ENCODE results near the gene PRKCE.

Gene PRKCE

GRCh38 chr2:45780541-45781463 lies 129.3 kb downstream of the PRKCE start:
- DNase-seq (ENCODE audit: low read depth): no peak

GRCh38 chr2:45781464-45781811 lies 130.0 kb downstream of the PRKCE start:
- DNase-seq (ENCODE audit: low read depth): no peak

GRCh38 chr2:45782436-45782835 lies 131.0 kb downstream of the PRKCE start:
- no peak for DNase-seq (ENCODE audit: low read depth)

GRCh38 chr2:45782986-45783385 lies 131.5 kb downstream of the PRKCE start:
- DNase-seq (ENCODE audit: low read depth): no peak

GRCh38 chr2:45786030-45786835 lies 134.8 kb downstream of the PRKCE start:
- DNase-seq (ENCODE audit: low read depth): no peak

GRCh38 chr2:45786836-45787357 lies 135.4 kb downstream of the PRKCE start:
- no peak for DNase-seq (ENCODE audit: low read depth)

GRCh38 chr2:45788401-45788800 lies 136.9 kb downstream of the PRKCE start:
- DNase-seq (ENCODE audit: low read depth): no peak

GRCh38 chr2:45789317-45789716 lies 137.8 kb downstream of the PRKCE start:
- DNase-seq (ENCODE audit: low read depth): no peak

GRCh38 chr2:45789961-45790723 lies 138.7 kb downstream of the PRKCE start:
- DNase-seq (ENCODE audit: low read depth): no peak

GRCh38 chr2:45793305-45793962 lies 142.0 kb downstream of the PRKCE start:
- DNase-seq (ENCODE audit: low read depth): no peak

- DNase-seq (ENCODE audit: low read depth): no peak
Observed at GRCh38 chr2:45794134-45794617, 142.7 kb downstream of the PRKCE start.

GRCh38 chr2:45796500-45796899 lies 145.0 kb downstream of the PRKCE start:
- no peak for DNase-seq (ENCODE audit: low read depth)

- DNase-seq (ENCODE audit: low read depth): no peak
Observed at GRCh38 chr2:45797451-45798230, 146.2 kb downstream of the PRKCE start.

- DNase-seq (ENCODE audit: low read depth): no peak
Observed at GRCh38 chr2:45799679-45800381, 148.4 kb downstream of the PRKCE start.

- no peak for DNase-seq (ENCODE audit: low read depth)
Observed at GRCh38 chr2:45802499-45803138, 151.1 kb downstream of the PRKCE start.

- DNase-seq (ENCODE audit: low read depth): no peak
Observed at GRCh38 chr2:45804987-45805755, 153.7 kb downstream of the PRKCE start.

GRCh38 chr2:45806563-45807358 lies 155.3 kb downstream of the PRKCE start:
- no peak for DNase-seq (ENCODE audit: low read depth)

- DNase-seq (ENCODE audit: low read depth): no peak
Observed at GRCh38 chr2:45808294-45808800, 156.9 kb downstream of the PRKCE start.

Measured in stimulated activated CD4-positive, alpha-beta T cell treated with anti-CD3 and anti-CD28 coated beads, Interleukin-2, amount 100 ng/mL, for 4 hours (primary cell).